ENCODE results near the gene ZNF805. TPM values are rescaled to one million over a fixed set of nuclear protein-coding genes. Genes with fewer than 3 reads are reported as not detected.

The ZNF805 gene
- total RNA-seq, 2 donors from 2014 or later, result 9.1 to 16.7 TPM

- H3K27ac Mint-ChIP-seq, result no peak within 1 kb of the TSS
- no peaks in the 10 kb centered on the region for H3K9me3 Mint-ChIP-seq
- H3K27me3 Mint-ChIP-seq, result no peaks in the 10 kb centered on the region
- H3K4me1 Mint-ChIP-seq, result peaks cover 16% of the 10 kb centered on the region
- peak; percentile 73 for ATAC-seq (replicated peaks)
- no peak within 1 kb of the TSS for H3K4me3 Mint-ChIP-seq
- H3K36me3 Mint-ChIP-seq (ENCODE audit: low read depth), result peaks cover 17% of the 10 kb centered on the region
Measured at GRCh38 chr19:57280165-57280961, 39.9 kb downstream of the ZNF805 start, which contains the start of gene ZNF460. TSS of gene ZNF460 (plus strand) at chr19:57280485. CDS start at chr19:57280807, 322 bp downstream.

- Mint-ChIP-seq H3K4me1 (peaks cover 18% of the 10 kb centered on the region), H3K9me3 (no peaks in the 10 kb centered on the region), H3K4me3 (no peak overlapping the region), H3K27ac (no peak overlapping the region), H3K27me3 (no peaks in the 10 kb centered on the region), H3K36me3 (ENCODE audit: low read depth) (peaks cover 10% of the 10 kb centered on the region)
- ATAC-seq (replicated peaks), result no peak
Measured at GRCh38 chr19:57280962-57281400, 40.5 kb downstream of the ZNF805 start.

GRCh38 chr19:57282011-57282643 lies 41.7 kb downstream of the ZNF805 start:
- Mint-ChIP-seq H3K27ac (no peak overlapping the region), H3K36me3 (ENCODE audit: low read depth) (no peaks in the 10 kb centered on the region), H3K4me3 (no peak overlapping the region), H3K9me3 (no peaks in the 10 kb centered on the region), H3K27me3 (no peaks in the 10 kb centered on the region), H3K4me1 (peaks cover 22% of the 10 kb centered on the region)
- peak; percentile 56 for ATAC-seq (replicated peaks)

DNA sequence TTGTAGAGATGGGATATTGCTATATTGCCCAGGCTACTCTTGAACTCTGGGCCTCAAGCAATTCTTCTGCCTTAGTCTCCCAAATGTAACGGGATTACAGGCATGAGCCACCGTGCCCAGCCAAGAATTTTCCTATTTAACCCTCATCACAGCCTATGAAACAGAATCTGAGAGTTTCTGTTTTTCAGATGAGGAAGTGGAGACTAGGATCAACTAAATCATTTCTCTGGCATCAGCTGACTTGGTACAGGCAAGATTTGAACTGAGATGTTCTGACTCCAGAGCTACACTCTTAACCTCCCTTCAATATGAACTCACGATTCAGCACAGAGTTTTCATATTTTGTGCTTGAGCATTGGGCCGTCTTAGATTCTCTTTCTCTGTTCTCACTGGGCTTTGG lies 47.9 kb downstream of the ZNF805 start:
- no peaks in the 10 kb centered on the region for H3K27me3 Mint-ChIP-seq
- no peaks in the 10 kb centered on the region for H3K36me3 Mint-ChIP-seq (ENCODE audit: low read depth)
- H3K9me3 Mint-ChIP-seq, result peaks cover 11% of the 10 kb centered on the region
- H3K27ac Mint-ChIP-seq, result no peak overlapping the region
- ATAC-seq (replicated peaks), result no peak
- no peak overlapping the region for H3K4me3 Mint-ChIP-seq
- peaks cover 16% of the 10 kb centered on the region for H3K4me1 Mint-ChIP-seq

GRCh38 chr19:57290970-57291369 lies 50.5 kb downstream of the ZNF805 start:
- Mint-ChIP-seq H3K4me1 (peaks cover 12% of the 10 kb centered on the region), H3K27ac (no peak overlapping the region), H3K36me3 (ENCODE audit: low read depth) (no peaks in the 10 kb centered on the region), H3K27me3 (no peaks in the 10 kb centered on the region), H3K9me3 (peaks cover 15% of the 10 kb centered on the region), H3K4me3 (no peak overlapping the region)
- no peak for ATAC-seq (replicated peaks)

DNA sequence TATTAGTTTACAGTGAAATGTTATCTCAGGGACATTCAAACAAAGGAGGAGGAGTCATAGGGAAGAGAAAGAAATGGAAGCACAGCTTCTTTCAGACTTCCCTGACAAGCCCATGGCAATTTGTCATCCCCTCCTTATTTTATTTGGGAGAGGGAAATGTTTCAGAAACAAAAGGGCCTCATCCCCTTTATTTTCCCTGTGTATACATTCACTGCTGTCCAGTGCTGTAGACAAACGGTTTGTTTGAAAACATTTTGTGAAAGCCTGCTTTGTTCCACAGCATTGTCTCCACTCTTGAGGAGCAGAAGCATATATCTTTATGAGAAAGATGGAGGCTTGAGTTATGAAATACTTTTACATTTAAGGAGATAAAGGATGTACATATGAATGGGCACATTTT lies 52.1 kb downstream of the ZNF805 start:
- Mint-ChIP-seq H3K9me3 (peaks cover 15% of the 10 kb centered on the region), H3K36me3 (ENCODE audit: low read depth) (no peaks in the 10 kb centered on the region), H3K27ac (no peak overlapping the region), H3K27me3 (no peaks in the 10 kb centered on the region), H3K4me1 (peaks cover 10% of the 10 kb centered on the region), H3K4me3 (no peak overlapping the region)
- ATAC-seq (replicated peaks), result no peak

DNA sequence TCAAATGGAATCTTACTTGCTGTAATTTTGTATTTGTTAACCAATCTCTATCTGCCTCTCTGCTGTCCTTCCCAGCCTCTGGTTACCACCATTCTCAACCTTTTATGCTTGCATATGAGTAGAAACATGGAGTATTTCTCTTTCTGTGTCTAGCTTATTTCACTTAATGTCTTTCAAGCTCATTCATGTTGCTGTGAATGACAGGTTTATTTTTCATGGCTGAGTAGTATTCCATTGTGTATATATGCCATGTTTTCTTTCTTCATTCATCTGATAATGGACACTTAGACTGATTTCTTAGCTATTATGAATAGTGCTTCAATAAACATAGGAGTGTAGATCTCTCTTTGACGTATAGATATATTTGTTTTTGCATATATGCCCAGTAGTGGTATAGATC lies 53.3 kb downstream of the ZNF805 start:
- no peak overlapping the region for H3K4me3 Mint-ChIP-seq
- ATAC-seq (replicated peaks), result no peak
- H3K27me3 Mint-ChIP-seq, result no peaks in the 10 kb centered on the region
- H3K27ac Mint-ChIP-seq, result peak overlapping the region; percentile 39
- H3K9me3 Mint-ChIP-seq, result peaks cover 18% of the 10 kb centered on the region
- H3K36me3 Mint-ChIP-seq (ENCODE audit: low read depth), result no peaks in the 10 kb centered on the region
- peaks cover 14% of the 10 kb centered on the region for H3K4me1 Mint-ChIP-seq

- Mint-ChIP-seq H3K4me1 (peaks cover 9% of the 10 kb centered on the region), H3K27ac (no peak overlapping the region), H3K9me3 (peaks cover 8% of the 10 kb centered on the region), H3K27me3 (no peaks in the 10 kb centered on the region), H3K36me3 (ENCODE audit: low read depth) (peaks cover 46% of the 10 kb centered on the region), H3K4me3 (no peak overlapping the region)
- ATAC-seq (replicated peaks), result no peak
Measured at GRCh38 chr19:57302020-57302465, 61.6 kb downstream of the ZNF805 start.

- Mint-ChIP-seq H3K27ac (no peak overlapping the region), H3K4me3 (no peak overlapping the region), H3K4me1 (peaks cover 5% of the 10 kb centered on the region), H3K27me3 (no peaks in the 10 kb centered on the region), H3K9me3 (peaks cover 8% of the 10 kb centered on the region), H3K36me3 (ENCODE audit: low read depth) (peaks cover 46% of the 10 kb centered on the region)
- ATAC-seq (replicated peaks), result no peak
Measured at GRCh38 chr19:57302727-57303401, 62.4 kb downstream of the ZNF805 start.

Other genes starting within 250 kb of the ZNF805 start
- not detected for gene USP29, start 120.6 kb upstream of the ZNF805 start, total RNA-seq
- gene ZIM3, start 95.4 kb upstream of the ZNF805 start, total RNA-seq, result not detected
- not detected for gene DUXA, start 73.1 kb upstream of the ZNF805 start, total RNA-seq
- gene ZNF264, start 49.1 kb upstream of the ZNF805 start, total RNA-seq, result 10 to 100 TPM; 23.7 to 51.0 TPM
- gene AURKC, start 9.6 kb upstream of the ZNF805 start, total RNA-seq, result 1 to 10 TPM; 2.1 to 3.5 TPM
- gene ZNF460, start 39.9 kb downstream of the ZNF805 start, total RNA-seq, result 100 to 1,000 TPM in 1 of 2 donors, 10 to 100 TPM in 1; 90.0 to 130 TPM
- 1 to 10 TPM; 6.6 to 6.7 TPM for gene ZNF543, start 79.8 kb downstream of the ZNF805 start, total RNA-seq
- gene ZNF304, start 110.6 kb downstream of the ZNF805 start, total RNA-seq, result 1 to 10 TPM; 5.3 to 6.4 TPM
- 1 to 10 TPM; 4.5 to 8.8 TPM for gene TRAPPC2B, start 122.9 kb downstream of the ZNF805 start, total RNA-seq
- gene ZNF547, start 122.9 kb downstream of the ZNF805 start, total RNA-seq, result 1 to 10 TPM; 2.7 to 5.4 TPM
- gene ZNF548, start 149.2 kb downstream of the ZNF805 start, total RNA-seq, result 10 to 100 TPM; 19.4 to 48.5 TPM
- gene ZNF17, start 170.5 kb downstream of the ZNF805 start, total RNA-seq, result 10 to 100 TPM in 1 of 2 donors, 1 to 10 TPM in 1; 8.3 to 12.0 TPM
- 10 to 100 TPM; 13.8 to 15.0 TPM for gene ZNF749, start 194.7 kb downstream of the ZNF805 start, total RNA-seq
- under 1 TPM in 1 of 2 donors, not detected in 1; 0.37 TPM for gene VN1R1, start 216.5 kb downstream of the ZNF805 start, total RNA-seq
- 1 to 10 TPM; 2.8 to 4.5 TPM for gene ZNF772, start 236.9 kb downstream of the ZNF805 start, total RNA-seq
- 1 to 10 TPM; 4.7 to 8.5 TPM for gene ZNF419, start 247.1 kb downstream of the ZNF805 start, total RNA-seq

Measured in activated T-helper 17 cell treated with anti-CD3 and anti-CD28 coated beads, Interleukin-2, amount 50 U/mL, for 72 hours (primary cell).